K562 (cell line): ENCODE results near the gene CFAP54. TPM values are rescaled to one million over a fixed set of nuclear protein-coding genes. Genes with fewer than 3 reads are reported as not detected.

Experiments used
- ATAC-seq: fragments of 200-7000 bp; cut with Tn5 transposase; 3 replicates; pipeline ENCODE4 v1.9.1; 2020; ENCODE audit warnings: moderate library complexity
- BruUV-seq: library from RNA; stranded (reverse); fragments of 400-500 nt; replicated peaks from 2 replicates; lab custom pipeline; 2021; lab: Mats Ljungman, UMichigan
- CTCF ChIA-PET: fragments of 300-600 bp; formaldehyde crosslinking; extraction: SDS; loops from one replicate; lab custom pipeline; 2021; ENCODE audit warnings: low intra/inter-chr PET ratio; lab: Yijun Ruan, JAX
- POLR2A ChIA-PET: fragments of 300-600, 350-650 bp; sonication (Branson Sonifier 250); formaldehyde crosslinking; extraction: SDS; loops from one replicate; lab custom pipeline; 2021; ENCODE audit warnings: antibody characterized with exemption, inconsistent platforms; lab: Yijun Ruan, JAX
- DNase-seq, 4 experiments: peaks; one replicate each; pipeline versions ENCODE4 v3.0.0 to v3.0.0-alpha.2; 2011 to 2018; ENCODE audit warnings: low spot score in 3 of 4, mixed read lengths in 3 of 4; ENCODE audit errors: extremely low read depth in 1 of 4
- FAIRE-seq: peaks from 2 replicates; lab custom pipeline; 2011; peaks lifted over from hg19 to GRCh38; lab: Jason Lieb, UNC
- H2AFZ ChIP-seq: 2 replicates; pipeline ENCODE4 v1.6.0; 2011; ENCODE audit warnings: low read depth, low read length, control low read depth, inconsistent platforms
- H3K27ac ChIP-seq: fragments of 200-600 bp; 3 replicates; pipeline ENCODE4 v1.8.0; 2011; ENCODE audit warnings: low read depth, mild to moderate bottlenecking, control low read depth, inconsistent platforms, low read length, moderate library complexity, mixed read lengths; ENCODE audit errors: extremely low read depth
- H3K27me3 ChIP-seq, 2 experiments: fragments of 300-600 bp in 1 of 2; 2 replicates in 1 of 2; 3 replicates in 1 of 2; pipeline versions ENCODE4 v1.6.0 to v1.8.0; 2011; ENCODE audit warnings: inconsistent platforms in 2 of 2, low read length in 2 of 2, mild to moderate bottlenecking in 1 of 2, mixed read lengths in 1 of 2, moderate library complexity in 1 of 2; ENCODE audit not compliant: control insufficient read depth in 2 of 2, insufficient read depth in 2 of 2
- H3K36me3 ChIP-seq: fragments of 300-600 bp; 3 replicates; pipeline ENCODE4 v1.8.0; 2011; ENCODE audit warnings: mild to moderate bottlenecking, low read length, inconsistent platforms; ENCODE audit not compliant: control insufficient read depth, insufficient read depth
- H3K4me1 ChIP-seq, 2 experiments: fragments of 200-600 bp in 1 of 2; replicated peaks in 1 of 2; 2 replicates in 1 of 2; 3 replicates in 1 of 2; pipeline versions ENCODE4 v1.5.1 to v1.8.0; 2011; ENCODE audit warnings: inconsistent platforms in 2 of 2, low read length in 2 of 2, mild to moderate bottlenecking in 1 of 2, mixed read lengths in 1 of 2, moderate library complexity in 1 of 2; ENCODE audit not compliant: control insufficient read depth in 2 of 2, insufficient read depth in 2 of 2
- H3K4me2 ChIP-seq: 2 replicates; pipeline ENCODE4 v1.6.1; 2011; ENCODE audit warnings: low read length, control low read depth, inconsistent platforms, mixed read lengths; ENCODE audit not compliant: insufficient read depth
- H3K4me3 ChIP-seq: fragments of 200-600 bp; sonication (generic), shearing (Covaris generic); 2 replicates; pipeline ENCODE4 v1.5.1; 2016; ENCODE audit warnings: control low read depth, inconsistent platforms
- H3K79me2 ChIP-seq: fragments of 200-600 bp; 3 replicates; pipeline ENCODE4 v1.8.0; 2011; ENCODE audit warnings: low read length, inconsistent platforms; ENCODE audit not compliant: control insufficient read depth, insufficient read depth
- H3K9ac ChIP-seq, 2 experiments: 2 replicates each; pipeline versions ENCODE4 v1.6.0 to v1.6.1; 2011; ENCODE audit warnings: low read depth in 2 of 2, low read length in 2 of 2, control low read depth in 1 of 2, inconsistent platforms in 1 of 2, mild to moderate bottlenecking in 1 of 2, mixed read lengths in 1 of 2; ENCODE audit not compliant: insufficient read depth in 1 of 2
- H3K9me1 ChIP-seq: one replicate; pipeline ENCODE4 v1.6.0; 2011; ENCODE audit warnings: inconsistent platforms, mild to moderate bottlenecking, low read length, moderate library complexity; ENCODE audit not compliant: control insufficient read depth, insufficient read depth
- H3K9me3 ChIP-seq: replicated peaks from 2 replicates; pipeline ENCODE4 v1.5.1; 2011; ENCODE audit warnings: low read depth, low read length, inconsistent platforms; ENCODE audit not compliant: control insufficient read depth, insufficient read depth
- H4K20me1 ChIP-seq: replicated peaks from 2 replicates; pipeline ENCODE4 v1.6.1; 2011; ENCODE audit warnings: low read length, inconsistent platforms, mixed read lengths; ENCODE audit not compliant: control insufficient read depth, insufficient read depth
- ADNP ChIP-seq: fragments of 200-800 bp; sonication (Bioruptor generic); IDR thresholded peaks from 2 replicates; pipeline ENCODE4 v1.6.1; 2016; ENCODE audit warnings: missing genetic modification characterization, missing compliant biosample characterization
- BACH1 ChIP-seq: fragments of 200-800 bp; sonication (Bioruptor generic); IDR thresholded peaks from 2 replicates; pipeline ENCODE4 v1.6.1; 2016; ENCODE audit warnings: missing genetic modification characterization, missing compliant biosample characterization
- MAZ ChIP-seq, 2 experiments: fragments of 450-650 bp in 1 of 2; sonication (generic) in 1 of 2; formaldehyde crosslinking; IDR thresholded peaks in 1 of 2; conservative IDR thresholded peaks in 1 of 2; 2 replicates each; pipeline versions ENCODE4 v1.4.0 to v1.5.0; 2020; ENCODE audit warnings: mild to moderate bottlenecking in 1 of 2, missing genetic modification reagents in 1 of 2
- MEF2A ChIP-seq: IDR thresholded peaks from 2 replicates; pipeline ENCODE4 v1.6.1; 2011; ENCODE audit warnings: low read depth, mild to moderate bottlenecking, low read length, moderate library complexity; ENCODE audit not compliant: control insufficient read depth
- PHB2 ChIP-seq: fragments of 450-650 bp; IDR thresholded peaks from 2 replicates; pipeline ENCODE4 v1.6.1; 2017; ENCODE audit warnings: low read depth
- TBL1XR1 ChIP-seq, 2 experiments: IDR thresholded peaks; 2 replicates each; pipeline ENCODE4 v1.6.1; 2012; ENCODE audit warnings: improper control_type of control experiment in 2 of 2, low read length in 2 of 2, mild to moderate bottlenecking in 1 of 2
- TEAD4 ChIP-seq, 2 experiments: sonication (generic) in 1 of 2; formaldehyde crosslinking in 1 of 2; IDR thresholded peaks; 2 replicates each; pipeline versions ENCODE4 v1.6.1 to v1.8.0; 2012 to 2022; ENCODE audit warnings: borderline replicate concordance in 1 of 2, inconsistent platforms in 1 of 2, low read length in 1 of 2, mild to moderate bottlenecking in 1 of 2, missing genetic modification reagents in 1 of 2
- TGIF2 ChIP-seq: sonication (generic); formaldehyde crosslinking; IDR thresholded peaks from 2 replicates; pipeline ENCODE4 v1.8.1; 2022; ENCODE audit warnings: mild to moderate bottlenecking, missing genetic modification reagents, moderate library complexity
- ZNF41 ChIP-seq: fragments of 250-450 bp; sonication (Bioruptor Pico); conservative IDR thresholded peaks from 2 replicates; pipeline ENCODE4 v1.4.0; 2020; ENCODE audit warnings: mild to moderate bottlenecking
- ZNF699 ChIP-seq: fragments of 250-450 bp; sonication (Bioruptor Pico); IDR thresholded peaks from 2 replicates; pipeline ENCODE4 v1.8.0; 2021; ENCODE audit warnings: mild to moderate bottlenecking, moderate library complexity; ENCODE audit not compliant: insufficient replicate concordance
- WGBS: fragments of 100-300 bp; shearing (Covaris generic); methylation state at CpG from one replicate; pipeline ENCODE4 v1.1.6; 2016; ENCODE audit warnings: low coverage, mixed read lengths; ENCODE audit not compliant: insufficient coverage; ENCODE audit errors: missing lambda C conversion rate; 5-methylcytosine and 5-hydroxymethylcytosine counted together
- in situ Hi-C: fragments of 300-500 bp; cut with MboI; formaldehyde crosslinking; loops from 4 replicates; pipeline ENCODE4 v1.15.0; 2018; ENCODE audit warnings: inconsistent platforms, mixed read lengths
- intact Hi-C: fragments of 100-400 bp; cut with micrococcal nuclease; formaldehyde crosslinking; loops from 2 replicates; pipeline ENCODE4 v1.14.2; 2022
- polyA plus RNA-seq, 8 experiments: library from polyadenylated mRNA; depleted of rRNA in 4 of 8; stranded (reverse) in 5 of 8; unstranded in 3 of 8; fragments of >200 nt; fragmentation: Nextera tagmentation in 2 of 8; fragmentation: Illumina TruSeq in 1 of 8; extraction: Ambion mirVana in 2 of 8; extraction: Trizol in 1 of 8; gene quantifications; 2 replicates each; pipeline versions ENCODE4 v1.2.1 to v1.2.3, GENCODE V29; 2011 to 2014; ENCODE audit warnings: inconsistent platforms in 1 of 8, missing spikeins in 1 of 8
- total RNA-seq, 7 experiments: library from RNA; depleted of rRNA in 6 of 7; stranded (reverse); fragments of >200 nt in 6 of 7; fragmentation: Illumina TruSeq in 2 of 7; extraction: Trizol in 2 of 7; gene quantifications; 2 replicates each; pipeline versions ENCODE4 v1.2.1 to v1.2.3, GENCODE V29; 2011 to 2021; ENCODE audit warnings: low replicate concordance in 1 of 7
- TF ChIP-seq, protein P1 (sequence below): fragments of 250-450 bp; sonication (Bioruptor Pico); IDR thresholded peaks from 2 replicates; pipeline ENCODE4 v1.8.0; 2021; ENCODE audit warnings: moderate library complexity, mild to moderate bottlenecking, inconsistent platforms
- TF ChIP-seq, protein P2 (sequence below): fragments of 450-650 bp; IDR thresholded peaks from 2 replicates; pipeline ENCODE4 v1.6.1; 2018; ENCODE audit not compliant: partially characterized antibody
- TF ChIP-seq, protein P3 (sequence below): fragments of 250-450 bp; sonication (Bioruptor Pico); IDR thresholded peaks from 2 replicates; pipeline ENCODE4 v1.5.0; 2020; ENCODE audit warnings: mild to moderate bottlenecking, borderline replicate concordance

The CFAP54 gene
- total and polyA plus RNA-seq, 9 of the 15 experiments (the other 6 are each of a cell fraction or from before 2014, with no cell fraction given) = 0.03 to 0.23 (median 0.10) TPM; not detected in 3

DNA sequence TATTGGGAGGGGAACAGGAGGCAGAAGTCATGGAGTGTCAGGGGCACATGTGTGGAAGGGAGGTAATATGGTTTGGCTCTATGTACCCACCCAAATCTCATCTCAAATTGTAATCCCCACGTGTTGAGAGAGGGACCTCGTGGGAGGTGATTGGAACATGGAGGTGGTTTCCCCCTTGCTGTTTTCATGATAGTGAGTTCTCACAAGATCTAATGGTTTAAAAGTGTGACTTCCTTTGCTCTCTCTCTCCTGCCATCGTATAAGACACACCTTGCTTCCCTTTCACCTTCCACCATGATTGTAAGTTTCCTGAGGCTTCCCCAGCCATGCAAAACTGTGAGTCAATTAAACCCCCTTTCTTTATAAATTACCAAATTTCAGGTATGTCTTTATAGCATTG lies 47.6 kb upstream of the CFAP54 start:
- ATAC-seq = no peak
- H3K9me1 ChIP-seq = no peaks in the 10 kb centered on the region
- TF ChIP-seq TGIF2 (CRISPR knock-in tag) = no peak
- TF ChIP-seq, protein P1, sequence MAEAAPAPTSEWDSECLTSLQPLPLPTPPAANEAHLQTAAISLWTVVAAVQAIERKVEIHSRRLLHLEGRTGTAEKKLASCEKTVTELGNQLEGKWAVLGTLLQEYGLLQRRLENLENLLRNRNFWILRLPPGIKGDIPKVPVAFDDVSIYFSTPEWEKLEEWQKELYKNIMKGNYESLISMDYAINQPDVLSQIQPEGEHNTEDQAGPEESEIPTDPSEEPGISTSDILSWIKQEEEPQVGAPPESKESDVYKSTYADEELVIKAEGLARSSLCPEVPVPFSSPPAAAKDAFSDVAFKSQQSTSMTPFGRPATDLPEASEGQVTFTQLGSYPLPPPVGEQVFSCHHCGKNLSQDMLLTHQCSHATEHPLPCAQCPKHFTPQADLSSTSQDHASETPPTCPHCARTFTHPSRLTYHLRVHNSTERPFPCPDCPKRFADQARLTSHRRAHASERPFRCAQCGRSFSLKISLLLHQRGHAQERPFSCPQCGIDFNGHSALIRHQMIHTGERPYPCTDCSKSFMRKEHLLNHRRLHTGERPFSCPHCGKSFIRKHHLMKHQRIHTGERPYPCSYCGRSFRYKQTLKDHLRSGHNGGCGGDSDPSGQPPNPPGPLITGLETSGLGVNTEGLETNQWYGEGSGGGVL (CRISPR knock-in tag) = no peak
- TF ChIP-seq, protein P2, sequence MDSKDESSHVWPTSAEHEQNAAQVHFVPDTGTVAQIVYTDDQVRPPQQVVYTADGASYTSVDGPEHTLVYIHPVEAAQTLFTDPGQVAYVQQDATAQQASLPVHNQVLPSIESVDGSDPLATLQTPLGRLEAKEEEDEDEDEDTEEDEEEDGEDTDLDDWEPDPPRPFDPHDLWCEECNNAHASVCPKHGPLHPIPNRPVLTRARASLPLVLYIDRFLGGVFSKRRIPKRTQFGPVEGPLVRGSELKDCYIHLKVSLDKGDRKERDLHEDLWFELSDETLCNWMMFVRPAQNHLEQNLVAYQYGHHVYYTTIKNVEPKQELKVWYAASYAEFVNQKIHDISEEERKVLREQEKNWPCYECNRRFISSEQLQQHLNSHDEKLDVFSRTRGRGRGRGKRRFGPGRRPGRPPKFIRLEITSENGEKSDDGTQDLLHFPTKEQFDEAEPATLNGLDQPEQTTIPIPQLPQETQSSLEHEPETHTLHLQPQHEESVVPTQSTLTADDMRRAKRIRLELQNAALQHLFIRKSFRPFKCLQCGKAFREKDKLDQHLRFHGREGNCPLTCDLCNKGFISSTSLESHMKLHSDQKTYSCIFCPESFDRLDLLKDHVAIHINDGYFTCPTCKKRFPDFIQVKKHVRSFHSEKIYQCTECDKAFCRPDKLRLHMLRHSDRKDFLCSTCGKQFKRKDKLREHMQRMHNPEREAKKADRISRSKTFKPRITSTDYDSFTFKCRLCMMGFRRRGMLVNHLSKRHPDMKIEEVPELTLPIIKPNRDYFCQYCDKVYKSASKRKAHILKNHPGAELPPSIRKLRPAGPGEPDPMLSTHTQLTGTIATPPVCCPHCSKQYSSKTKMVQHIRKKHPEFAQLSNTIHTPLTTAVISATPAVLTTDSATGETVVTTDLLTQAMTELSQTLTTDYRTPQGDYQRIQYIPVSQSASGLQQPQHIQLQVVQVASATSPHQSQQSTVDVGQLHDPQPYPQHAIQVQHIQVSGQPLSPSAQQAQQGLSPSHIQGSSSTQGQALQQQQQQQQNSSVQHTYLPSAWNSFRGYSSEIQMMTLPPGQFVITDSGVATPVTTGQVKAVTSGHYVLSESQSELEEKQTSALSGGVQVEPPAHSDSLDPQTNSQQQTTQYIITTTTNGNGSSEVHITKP = no peak
- TF ChIP-seq MEF2A = no peak
- TF ChIP-seq ADNP = no peak
- TF ChIP-seq ZNF699 = no peak
- TF ChIP-seq BACH1 (tag) = no peak
- TF ChIP-seq MAZ (CRISPR knock-in tag; conservative IDR thresholded peaks at IDR 0.05 in 1 of 2, IDR thresholded peaks at IDR 0.05 in 1 of 2) = no peak
- no peak for TF ChIP-seq PHB2
- TF ChIP-seq, protein P3, sequence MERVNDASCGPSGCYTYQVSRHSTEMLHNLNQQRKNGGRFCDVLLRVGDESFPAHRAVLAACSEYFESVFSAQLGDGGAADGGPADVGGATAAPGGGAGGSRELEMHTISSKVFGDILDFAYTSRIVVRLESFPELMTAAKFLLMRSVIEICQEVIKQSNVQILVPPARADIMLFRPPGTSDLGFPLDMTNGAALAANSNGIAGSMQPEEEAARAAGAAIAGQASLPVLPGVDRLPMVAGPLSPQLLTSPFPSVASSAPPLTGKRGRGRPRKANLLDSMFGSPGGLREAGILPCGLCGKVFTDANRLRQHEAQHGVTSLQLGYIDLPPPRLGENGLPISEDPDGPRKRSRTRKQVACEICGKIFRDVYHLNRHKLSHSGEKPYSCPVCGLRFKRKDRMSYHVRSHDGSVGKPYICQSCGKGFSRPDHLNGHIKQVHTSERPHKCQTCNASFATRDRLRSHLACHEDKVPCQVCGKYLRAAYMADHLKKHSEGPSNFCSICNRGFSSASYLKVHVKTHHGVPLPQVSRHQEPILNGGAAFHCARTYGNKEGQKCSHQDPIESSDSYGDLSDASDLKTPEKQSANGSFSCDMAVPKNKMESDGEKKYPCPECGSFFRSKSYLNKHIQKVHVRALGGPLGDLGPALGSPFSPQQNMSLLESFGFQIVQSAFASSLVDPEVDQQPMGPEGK (CRISPR knock-in tag) = no peak
- no peak for TF ChIP-seq TBL1XR1 (IDR thresholded peaks at IDR 0.05; ENCODE audit: low read length in 2 of 2)
- no peak for TF ChIP-seq TEAD4 (IDR thresholded peaks at IDR 0.05; ENCODE audit: low read length)
- no peak for TF ChIP-seq TEAD4 (CRISPR knock-in tag; IDR thresholded peaks at IDR 0.05; ENCODE audit: borderline replicate concordance)
- no peak for TF ChIP-seq ZNF41
- ChIA-PET POLR2A (no interaction called here), CTCF (no interaction called here)
- no peak overlapping the region for H3K9ac ChIP-seq
- peaks cover 0 to 4% of the 10 kb centered on the region in 2 experiments; a peak in 4 of 5 replicates for H3K4me1 ChIP-seq
- no peak for FAIRE-seq
- H3K4me3 ChIP-seq = no peak overlapping the region
- H3K27me3 ChIP-seq = no peaks in the 10 kb centered on the region
- H3K79me2 ChIP-seq = no peaks in the 10 kb centered on the region
- in situ Hi-C loops = no loop called here
- H3K27ac ChIP-seq = no peak overlapping the region
- H3K36me3 ChIP-seq = no peaks in the 10 kb centered on the region
- no peak overlapping the region for H2AFZ ChIP-seq
- intact Hi-C loops = no loop called here
- DNase-seq = no peak
- H3K9me3 ChIP-seq = no peaks in the 10 kb centered on the region
- BruUV-seq = no TSS peak
- WGBS = 8% methylated on average over 3 of the region's 3 CpGs
- no peak overlapping the region for H3K4me2 ChIP-seq
- no peaks in the 10 kb centered on the region for H4K20me1 ChIP-seq
